SK-N-MC (cell line): ENCODE measurements around the gene NECAB2.
A peak's percentile ranks its signal among the peaks of the same experiment; 100 is the strongest.

ENCODE experiments used
- DNase-seq: peaks from one replicate; pipeline ENCODE4 v3.0.0-alpha.2; 2011; ENCODE audit warnings: low read depth, low spot score
- H3K27ac ChIP-seq: fragments of 200-600 bp; sonication (generic); 2 replicates; pipeline ENCODE4 v1.5.1; 2016; ENCODE audit warnings: mixed run types
- H3K36me3 ChIP-seq: fragments of 200-600 bp; sonication (generic); 2 replicates; pipeline ENCODE4 v1.6.1; 2017; ENCODE audit warnings: antibody characterized with exemption, low read length, mixed read lengths; ENCODE audit not compliant: insufficient read depth
- H3K4me3 ChIP-seq: fragments of 200-600 bp; sonication (generic); 2 replicates; pipeline ENCODE4 v1.5.1; 2016
- H3K9ac ChIP-seq: fragments of 200-600 bp; sonication (generic); 2 replicates; pipeline ENCODE4 v1.8.0; 2017; ENCODE audit warnings: mixed run types, mixed read lengths; ENCODE audit not compliant: insufficient read length
- H3K9me3 ChIP-seq: fragments of 200-600 bp; sonication (generic); 2 replicates; pipeline ENCODE4 v1.6.1; 2017; ENCODE audit warnings: low read depth, mild to moderate bottlenecking, antibody characterized with exemption, low read length, moderate library complexity, mixed read lengths
- EZH2 ChIP-seq: fragments of 200-600 bp; sonication (generic); IDR thresholded peaks from one replicate; pipeline ENCODE4 v1.6.1; 2017; ENCODE audit warnings: antibody characterized with exemption
- FOXP2 ChIP-seq: optimal IDR thresholded peaks from 2 replicates; pipeline ENCODE3; 2011; ENCODE audit warnings: mild to moderate bottlenecking, moderate library complexity; ENCODE audit not compliant: insufficient read depth; ENCODE audit errors: extremely low read length, control extremely low read depth
- POLR2AphosphoS5 ChIP-seq: IDR thresholded peaks from 2 replicates; pipeline ENCODE4 v1.6.1; 2012; ENCODE audit warnings: mild to moderate bottlenecking, low read depth, low read length, borderline replicate concordance

NECAB2 gene

DNA sequence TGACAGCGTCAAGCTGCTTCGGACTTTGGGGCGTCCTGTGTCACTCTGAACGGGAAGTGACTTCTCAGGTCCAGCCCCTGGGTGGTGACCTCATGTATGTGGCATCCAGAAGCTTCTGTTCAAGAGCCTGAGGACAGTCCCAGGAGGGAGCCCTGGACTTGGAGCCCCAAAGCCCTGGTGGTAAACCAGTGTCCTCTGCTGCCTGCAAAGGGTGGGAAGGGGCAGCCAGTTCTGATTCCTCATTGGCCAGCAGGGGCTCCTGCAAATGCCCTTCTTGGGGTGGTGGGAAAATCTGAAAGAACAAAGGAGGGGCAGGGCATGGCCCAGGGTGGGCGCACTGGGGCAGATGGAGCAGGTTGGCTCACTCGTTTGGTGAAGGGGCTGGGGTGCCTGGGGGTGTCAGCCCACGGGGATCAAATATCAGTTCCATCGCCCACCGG lies 13.4 kb upstream of the NECAB2 start:
- no peak overlapping the region for H3K4me3 ChIP-seq
- no peak overlapping the region for H3K9ac ChIP-seq
- TF ChIP-seq EZH2 (no peak), POLR2AphosphoS5 (no peak), FOXP2 (no peak)

DNA sequence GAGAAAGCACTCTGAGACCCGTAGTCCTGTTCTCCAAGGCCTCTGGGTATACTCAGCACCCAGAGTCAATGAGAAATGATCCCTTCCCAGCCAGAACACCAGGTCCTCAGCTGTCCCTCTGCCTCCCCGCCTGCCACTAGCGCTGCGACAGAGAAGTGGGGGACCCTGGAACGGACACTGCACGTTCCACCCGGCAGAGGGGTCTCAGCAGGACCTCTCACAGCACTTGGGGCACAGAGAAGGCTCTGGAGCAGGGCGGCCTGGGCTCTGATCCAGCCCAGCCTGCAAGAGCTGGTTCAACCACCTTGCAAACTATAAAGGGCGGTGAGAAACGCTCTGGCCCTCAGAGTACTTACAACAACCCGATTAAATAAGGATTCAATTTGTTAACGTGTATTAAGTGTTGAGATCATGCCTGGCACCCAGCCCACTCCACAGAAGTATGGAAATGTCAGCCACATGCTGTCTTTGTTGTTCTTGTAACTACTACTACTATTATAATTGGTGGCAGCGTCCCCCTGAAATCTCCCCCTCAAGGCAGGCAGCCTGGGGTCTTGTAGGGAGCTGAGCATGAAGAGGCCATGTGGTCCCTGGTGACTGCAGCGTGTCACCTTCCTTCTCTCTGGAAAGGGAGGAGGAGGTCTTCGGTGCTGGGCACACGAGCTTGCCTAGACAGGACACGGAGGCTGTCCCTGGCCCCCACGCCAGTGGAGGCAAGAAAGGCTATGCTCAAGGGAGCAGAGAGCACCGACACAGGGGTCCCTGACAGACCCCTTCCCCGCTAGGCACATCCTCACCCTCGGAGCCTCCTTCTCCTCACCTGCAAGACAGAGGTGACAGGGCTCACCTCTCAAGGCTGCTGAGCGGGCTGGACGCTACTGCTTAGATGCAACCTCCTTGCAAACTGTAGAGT lies 12.6 kb upstream of the NECAB2 start:
- Histone ChIP-seq H3K4me3 (no peak overlapping the region), H3K9ac (no peak overlapping the region), H3K27ac (no peak overlapping the region), H3K9me3 (no peaks in the 10 kb centered on the region), H3K36me3 (no peaks in the 10 kb centered on the region)
- TF ChIP-seq EZH2 (no peak), FOXP2 (no peak), POLR2AphosphoS5 (no peak)
- peak; percentile 10 for DNase-seq

More for the DNA sequence above, 13.4 kb upstream of the NECAB2 start:
- H3K27ac ChIP-seq = no peak overlapping the region
- no peaks in the 10 kb centered on the region for H3K9me3 ChIP-seq
- no peaks in the 10 kb centered on the region for H3K36me3 ChIP-seq
- no peak for DNase-seq

DNA sequence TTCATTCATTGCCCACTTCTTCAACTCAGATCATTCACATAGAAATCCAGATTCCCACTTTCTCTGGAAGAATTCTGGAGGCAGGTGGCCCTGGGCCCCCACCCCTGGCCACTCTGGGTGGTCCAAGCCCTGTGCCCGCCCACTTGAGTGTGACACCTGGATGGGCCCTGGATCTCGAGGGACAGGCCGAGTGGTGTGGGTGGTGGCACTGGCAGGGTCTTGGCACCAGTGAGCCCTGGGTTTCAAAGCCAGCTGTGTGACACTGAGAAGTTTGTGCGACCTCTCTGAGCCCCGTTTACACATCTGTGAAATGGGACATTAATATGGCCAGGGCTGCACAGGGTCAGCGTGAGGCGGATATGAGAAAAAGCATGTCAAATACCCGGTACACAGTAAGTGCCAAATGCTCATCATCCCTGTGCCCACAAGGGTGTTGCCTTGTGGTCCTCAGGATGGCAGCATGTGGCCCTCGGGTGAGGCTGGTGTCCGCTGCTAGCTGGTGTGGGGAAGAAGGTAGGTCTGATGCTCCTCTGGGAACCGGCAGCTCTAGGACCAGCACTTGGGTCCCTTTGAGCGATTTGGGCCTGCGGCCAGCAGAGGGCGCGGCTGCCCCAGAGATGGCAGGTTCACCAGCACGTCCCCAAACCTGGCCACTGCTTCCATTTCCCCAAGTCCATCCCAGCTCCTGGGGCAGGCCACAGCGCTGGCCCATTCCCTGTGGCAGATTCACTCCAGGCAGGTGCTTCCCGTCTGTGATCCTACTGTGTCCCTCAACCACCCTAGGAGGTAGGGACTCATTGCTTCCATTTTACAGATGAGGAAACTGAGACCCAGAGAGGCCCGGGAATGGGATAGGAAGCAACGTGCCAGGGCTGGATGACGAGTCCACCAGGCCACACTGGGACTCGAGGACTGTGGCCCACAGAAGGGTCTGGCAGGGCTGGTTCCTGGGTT lies 11.4 kb upstream of the NECAB2 start:
- DNase-seq = no peak
- Histone ChIP-seq H3K9ac (no peak overlapping the region), H3K9me3 (no peaks in the 10 kb centered on the region), H3K36me3 (no peaks in the 10 kb centered on the region), H3K4me3 (no peak overlapping the region), H3K27ac (no peak overlapping the region)
- TF ChIP-seq POLR2AphosphoS5 (no peak), EZH2 (no peak), FOXP2 (no peak)

DNA sequence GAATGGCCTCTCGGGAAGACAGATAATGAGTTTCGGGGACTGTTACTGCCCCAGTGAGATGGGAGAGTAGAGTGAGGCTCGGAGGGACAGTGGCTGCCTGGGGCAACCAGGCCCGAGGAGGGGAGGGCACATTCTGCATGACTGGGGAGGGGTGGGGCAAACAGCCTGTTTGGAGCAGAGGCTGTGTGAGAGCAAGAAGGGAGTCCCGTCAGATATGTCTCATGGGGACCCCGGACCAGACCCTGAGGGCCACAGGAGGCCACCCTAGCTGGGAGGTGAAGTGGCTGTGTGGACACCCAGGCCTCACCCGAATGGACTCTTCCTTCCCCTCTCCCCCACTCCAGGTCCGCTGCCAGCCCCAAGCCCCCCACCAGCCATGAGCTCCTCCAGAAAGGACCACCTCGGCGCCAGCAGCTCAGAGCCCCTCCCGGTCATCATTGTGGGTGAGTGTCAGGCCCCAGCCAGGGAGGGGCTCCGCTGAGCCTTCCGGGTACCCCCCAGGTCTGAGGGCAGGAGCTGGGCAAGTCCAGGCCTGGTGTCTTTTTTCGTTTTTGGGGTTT lies 10.7 kb upstream of the NECAB2 start:
- H3K9ac ChIP-seq = no peak overlapping the region
- no peaks in the 10 kb centered on the region for H3K36me3 ChIP-seq
- TF ChIP-seq FOXP2 (no peak), POLR2AphosphoS5 (no peak), EZH2 (no peak)
- no peaks in the 10 kb centered on the region for H3K9me3 ChIP-seq
- H3K4me3 ChIP-seq = no peak overlapping the region
- no peak overlapping the region for H3K27ac ChIP-seq
- DNase-seq = no peak

- Histone ChIP-seq H3K9ac (no peak overlapping the region), H3K27ac (no peak overlapping the region), H3K9me3 (no peaks in the 10 kb centered on the region), H3K36me3 (no peaks in the 10 kb centered on the region), H3K4me3 (no peak overlapping the region)
- TF ChIP-seq POLR2AphosphoS5 (no peak), FOXP2 (no peak), EZH2 (no peak)
- DNase-seq = no peak
Observed at GRCh38 chr16:83958137-83958845, 9.8 kb upstream of the NECAB2 start.

GRCh38 chr16:83958846-83959565 lies 9.0 kb upstream of the NECAB2 start:
- Histone ChIP-seq H3K9me3 (no peaks in the 10 kb centered on the region), H3K36me3 (no peaks in the 10 kb centered on the region), H3K27ac (no peak overlapping the region), H3K9ac (no peak overlapping the region), H3K4me3 (no peak overlapping the region)
- no peak for TF ChIP-seq EZH2
- no peak for TF ChIP-seq FOXP2
- TF ChIP-seq POLR2AphosphoS5 = no peak
- no peak for DNase-seq
